ENCODE results near the gene CHCT1. TPM values are rescaled to one million over a fixed set of nuclear protein-coding genes. Genes with fewer than 3 reads are reported as not detected.

The CHCT1 gene
- total and polyA plus RNA-seq, 2 donors (not counting 1 experiment from before 2014, with no cell fraction given) = not detected

GRCh38 chr17:60468371-60468770 is 46.1 kb downstream of the CHCT1 start:
- CTCF ChIA-PET = no interaction called here
- Histone ChIP-seq H3K9ac (ENCODE audit: low read length) (no peak overlapping the region), H3K79me2 (ENCODE audit: control insufficient read depth, insufficient read depth, low read length) (no peaks in the 10 kb centered on the region), H3K27ac (ENCODE audit: low read length in 2 of 2) (no peak overlapping the region), H3K9me3 (ENCODE audit: control extremely low read depth in 1 of 3, control insufficient read depth in 2 of 3, insufficient read depth in 1 of 3, low read length in 2 of 3) (peaks cover 0 to 1% (median 0%) of the 10 kb centered on the region in 3 donors), H3K36me3 (replicated peaks in 1 of 2; ENCODE audit: control extremely low read depth in 1 of 2, control insufficient read depth in 1 of 2, extremely low read depth in 1 of 2, insufficient read depth in 2 of 2, low read length in 1 of 2) (peaks cover 6 to 40% of the 10 kb centered on the region in 2 experiments), H4K20me1 (ENCODE audit: control insufficient read depth, insufficient read depth, low read length, poor library complexity, severe bottlenecking) (no peaks in the 10 kb centered on the region), H3K27me3 (replicated peaks in 1 of 4; ENCODE audit: control extremely low read depth in 1 of 4, control insufficient read depth in 3 of 4, insufficient read depth in 4 of 4, low read length in 3 of 4) (no peaks in the 10 kb centered on the region), H2AFZ (ENCODE audit: insufficient read depth, low read depth, low read length, poor library complexity, severe bottlenecking) (no peak overlapping the region), H3K4me3 (ENCODE audit: control extremely low read depth in 1 of 5, extremely low read depth in 1 of 5, insufficient read depth in 1 of 5, low read depth in 2 of 5, low read length in 4 of 5) (no peak overlapping the region), H3K4me1 (ENCODE audit: control insufficient read depth in 2 of 2, insufficient read depth in 2 of 2, low read length in 2 of 2) (no peaks in the 10 kb centered on the region), H3K4me2 (replicated peaks; ENCODE audit: low read depth, low read length, poor library complexity, severe bottlenecking) (no peak overlapping the region)
- ATAC-seq (ENCODE audit: low read depth) (no peak), DNase-seq (no peak)
- Mint-ChIP-seq H3K27ac (no peak overlapping the region), H3K4me3 (no peak overlapping the region), H3K4me1 (no peaks in the 10 kb centered on the region), H3K9me3 (ENCODE audit: insufficient read depth) (no peaks in the 10 kb centered on the region), H3K27me3 (no peaks in the 10 kb centered on the region)
- TF ChIP-seq CTCF (IDR thresholded peaks at IDR 0.05) = no peak
- no peak for TF ChIP-seq EZH2 (IDR thresholded peaks at IDR 0.05; ENCODE audit: borderline replicate concordance, insufficient read depth, low read depth, low read length, poor library complexity, severe bottlenecking)
- intact Hi-C loops (cut with micrococcal nuclease) = no loop called here
- POLR2A ChIA-PET = no interaction called here

- H3K4me1 Mint-ChIP-seq = no peaks in the 10 kb centered on the region
These were observed 49.2 kb downstream of the CHCT1 start for GRCh38 chr17:60471451-60471850.

More at GRCh38 chr17:60471451-60471850, 49.2 kb downstream of the CHCT1 start:
- Histone ChIP-seq H3K4me3 (ENCODE audit: control extremely low read depth in 1 of 5, extremely low read depth in 1 of 5, insufficient read depth in 1 of 5, low read depth in 2 of 5, low read length in 4 of 5) (no peak overlapping the region), H3K79me2 (ENCODE audit: control insufficient read depth, insufficient read depth, low read length) (no peaks in the 10 kb centered on the region), H4K20me1 (ENCODE audit: control insufficient read depth, insufficient read depth, low read length, poor library complexity, severe bottlenecking) (no peaks in the 10 kb centered on the region), H3K4me2 (replicated peaks; ENCODE audit: low read depth, low read length, poor library complexity, severe bottlenecking) (no peak overlapping the region), H3K36me3 (replicated peaks in 1 of 2; ENCODE audit: control extremely low read depth in 1 of 2, control insufficient read depth in 1 of 2, extremely low read depth in 1 of 2, insufficient read depth in 2 of 2, low read length in 1 of 2) (peaks cover 6 to 30% of the 10 kb centered on the region in 2 experiments), H3K27ac (ENCODE audit: low read length in 2 of 2) (no peak overlapping the region), H3K9me3 (ENCODE audit: control extremely low read depth in 1 of 3, control insufficient read depth in 2 of 3, insufficient read depth in 1 of 3, low read length in 2 of 3) (peaks cover 0 to 1% (median 0%) of the 10 kb centered on the region in 3 donors), H3K9ac (ENCODE audit: low read length) (no peak overlapping the region), H3K4me1 (ENCODE audit: control insufficient read depth in 2 of 2, insufficient read depth in 2 of 2, low read length in 2 of 2) (no peaks in the 10 kb centered on the region), H3K27me3 (replicated peaks in 1 of 4; ENCODE audit: control extremely low read depth in 1 of 4, control insufficient read depth in 3 of 4, insufficient read depth in 4 of 4, low read length in 3 of 4) (no peaks in the 10 kb centered on the region), H2AFZ (ENCODE audit: insufficient read depth, low read depth, low read length, poor library complexity, severe bottlenecking) (no peak overlapping the region)
- intact Hi-C loops (cut with micrococcal nuclease) = no loop called here
- no peak for ATAC-seq (ENCODE audit: low read depth)
- no peaks in the 10 kb centered on the region for H3K27me3 Mint-ChIP-seq
- no CpG with 5 or more reads among the region's 4 CpGs for WGBS (ENCODE audit: insufficient coverage)
- ChIA-PET POLR2A (no interaction called here), CTCF (no interaction called here)
- H3K9me3 Mint-ChIP-seq (ENCODE audit: insufficient read depth) = no peaks in the 10 kb centered on the region
- TF ChIP-seq CTCF (IDR thresholded peaks at IDR 0.05) (no peak), EZH2 (IDR thresholded peaks at IDR 0.05; ENCODE audit: borderline replicate concordance, insufficient read depth, low read depth, low read length, poor library complexity, severe bottlenecking) (no peak)
- no peak overlapping the region for H3K4me3 Mint-ChIP-seq
- no peak for DNase-seq
- H3K27ac Mint-ChIP-seq = no peak overlapping the region
